A549 treated with AZD2906 at 1 μM for 4 hours (cell line): ENCODE results near the gene ZNF841. TPM values are rescaled to one million over a fixed set of nuclear protein-coding genes. Genes with fewer than 3 reads are reported as not detected.

Experiments
- total RNA-seq: library from RNA; stranded (reverse); fragments of 200-300 nt; extraction: Qiagen RNA extraction; gene quantifications from 5 replicates; pipeline ENCODE4 v1.2.3, GENCODE V29; 2022

Gene ZNF841
- 1.6 to 1.9 TPM (median 1.8 TPM) in 5 replicates for total RNA-seq

DNA sequence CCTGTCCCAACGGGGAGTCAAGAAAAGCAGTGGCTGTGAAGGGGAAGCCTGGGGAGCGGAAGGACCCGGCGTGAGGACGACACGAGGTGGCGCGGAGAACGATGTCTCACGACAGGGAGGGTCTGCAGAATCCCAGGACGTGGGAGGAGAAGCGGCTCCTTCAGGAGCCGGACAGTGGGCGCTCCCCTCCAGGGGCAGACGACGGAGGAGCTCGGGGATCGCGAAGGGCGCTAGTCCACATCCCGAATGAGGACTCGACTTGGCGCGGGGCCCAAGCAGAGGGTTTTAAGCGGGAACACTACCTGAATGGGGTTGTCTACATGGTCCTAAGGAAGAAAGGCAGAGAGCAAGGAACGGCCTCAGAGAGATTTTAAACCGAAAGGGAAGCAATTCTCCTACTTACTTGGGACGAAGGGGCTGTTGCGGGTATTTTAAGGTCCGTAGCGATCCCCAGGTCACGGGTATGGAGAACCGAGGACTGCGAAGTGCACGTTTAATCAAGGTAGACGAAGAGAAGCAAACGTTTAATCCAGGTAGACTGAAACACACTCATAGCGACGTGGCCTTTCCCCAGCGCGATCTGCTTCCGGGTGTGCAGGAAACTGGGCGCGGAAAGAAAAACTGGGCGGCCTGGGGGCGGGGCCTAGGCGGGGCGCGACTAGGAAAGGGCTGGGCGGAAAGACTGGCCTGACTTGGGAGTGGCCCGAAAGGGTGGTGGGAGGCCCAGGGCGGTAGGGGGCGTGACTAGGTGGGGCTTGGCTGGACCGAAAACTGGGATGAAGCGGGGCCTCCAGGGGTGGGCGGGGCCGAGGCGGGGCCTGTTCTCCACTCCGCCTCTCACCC is at the start of gene ZNF841:
TSS of gene ZNF841 (minus strand) at position 594 of the 843 bp plus-strand sequence. CDS start 10,964 bp downstream, outside the sequence.

GRCh38 chr19:52139252-52140031 is 43.9 kb upstream of the ZNF841 start, which contains the start of gene ZNF616:
TSS of gene ZNF616 (minus strand) at chr19:52139938. CDS start at chr19:52130512, 9,426 bp downstream.

GRCh38 chr19:52048555-52049501 is 46.7 kb downstream of the ZNF841 start, which contains the start of gene ZNF432:
TSS of gene ZNF432 (minus strand) at chr19:52048838. CDS start at chr19:52046868, 1,970 bp downstream.

DNA sequence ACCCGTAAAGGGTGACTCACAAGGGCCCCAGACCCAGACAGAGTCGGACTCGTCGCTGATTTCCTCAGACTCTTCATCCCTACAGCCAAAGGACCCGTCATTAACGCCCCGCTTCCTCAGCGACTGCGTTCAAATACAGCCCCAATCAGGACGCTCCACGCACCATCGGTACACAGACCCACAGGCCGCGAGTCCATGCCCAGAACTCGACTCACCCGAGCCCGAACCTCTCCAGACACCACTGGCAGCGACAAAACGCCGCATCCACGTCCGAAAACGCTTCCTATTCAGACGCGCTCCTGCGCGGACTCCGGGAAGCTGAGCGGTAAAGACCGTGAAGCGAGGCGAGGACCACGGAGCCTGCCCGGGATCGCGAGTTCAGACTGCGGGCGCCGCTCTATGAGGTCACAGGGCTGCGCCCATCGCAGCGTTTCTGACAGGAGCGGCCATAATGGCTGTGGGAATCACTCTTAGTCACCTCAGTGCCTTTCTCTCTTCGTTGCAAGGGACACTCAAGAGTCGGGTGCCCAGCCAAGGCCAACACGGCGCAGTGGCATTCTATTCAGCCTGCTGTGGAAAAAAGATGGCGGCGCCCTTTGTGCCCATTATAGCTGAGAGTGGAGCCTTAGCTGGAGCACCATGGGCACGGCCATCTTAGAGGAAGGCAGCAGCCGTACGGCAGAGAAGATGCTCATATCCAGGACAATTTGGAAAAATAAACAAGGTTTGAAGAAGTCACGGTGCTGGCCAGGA is 67.4 kb downstream of the ZNF841 start, which contains the start of gene ZNF614:
TSS of gene ZNF614 (minus strand) at position 353 of the 753 bp plus-strand sequence. CDS start 2,634 bp downstream, outside the sequence.

Other genes starting within 250 kb of the ZNF841 start
- 0.03 to 0.07 TPM in 2 of 5 replicates, not detected in the others for gene ZNF577, start 207.8 kb downstream of the ZNF841 start, total RNA-seq
- 0.08 to 0.36 TPM (median 0.27 TPM) in 5 replicates for gene ZNF649, start 190.7 kb downstream of the ZNF841 start, total RNA-seq
- 0.82 to 1.7 TPM (median 0.93 TPM) in 5 replicates for gene ZNF613, start 168.3 kb downstream of the ZNF841 start, total RNA-seq
- gene ZNF350, start 108.9 kb downstream of the ZNF841 start, total RNA-seq, result 3.4 to 5.1 TPM (median 3.5 TPM) in 5 replicates
- gene ZNF615, start 87.6 kb downstream of the ZNF841 start, total RNA-seq, result 3.1 to 4.8 TPM (median 4.0 TPM) in 5 replicates
- 2.5 to 3.5 TPM (median 2.9 TPM) in 5 replicates for gene ZNF614, start 67.4 kb downstream of the ZNF841 start, total RNA-seq
- 1.4 to 1.9 TPM (median 1.5 TPM) in 5 replicates for gene ZNF432, start 46.9 kb downstream of the ZNF841 start, total RNA-seq
- gene ZNF616, start 44.2 kb upstream of the ZNF841 start, total RNA-seq, result 0.41 to 1.1 TPM (median 0.82 TPM) in 5 replicates
- gene ZNF836, start 75.9 kb upstream of the ZNF841 start, total RNA-seq, result 0.42 to 1.1 TPM (median 0.76 TPM) in 5 replicates
- gene PPP2R1A, start 94.3 kb upstream of the ZNF841 start, total RNA-seq, result 184 to 318 TPM (median 309 TPM) in 5 replicates
- gene ZNF766, start 173.8 kb upstream of the ZNF841 start, total RNA-seq, result 6.6 to 11.2 TPM (median 8.3 TPM) in 5 replicates
- 6.1 to 17.9 TPM (median 16.3 TPM) in 5 replicates for gene ZNF480, start 201.4 kb upstream of the ZNF841 start, total RNA-seq
- not detected in 5 replicates for gene ZNF610, start 240.5 kb upstream of the ZNF841 start, total RNA-seq